ENCODE results near the gene THBD.

The THBD gene

DNA sequence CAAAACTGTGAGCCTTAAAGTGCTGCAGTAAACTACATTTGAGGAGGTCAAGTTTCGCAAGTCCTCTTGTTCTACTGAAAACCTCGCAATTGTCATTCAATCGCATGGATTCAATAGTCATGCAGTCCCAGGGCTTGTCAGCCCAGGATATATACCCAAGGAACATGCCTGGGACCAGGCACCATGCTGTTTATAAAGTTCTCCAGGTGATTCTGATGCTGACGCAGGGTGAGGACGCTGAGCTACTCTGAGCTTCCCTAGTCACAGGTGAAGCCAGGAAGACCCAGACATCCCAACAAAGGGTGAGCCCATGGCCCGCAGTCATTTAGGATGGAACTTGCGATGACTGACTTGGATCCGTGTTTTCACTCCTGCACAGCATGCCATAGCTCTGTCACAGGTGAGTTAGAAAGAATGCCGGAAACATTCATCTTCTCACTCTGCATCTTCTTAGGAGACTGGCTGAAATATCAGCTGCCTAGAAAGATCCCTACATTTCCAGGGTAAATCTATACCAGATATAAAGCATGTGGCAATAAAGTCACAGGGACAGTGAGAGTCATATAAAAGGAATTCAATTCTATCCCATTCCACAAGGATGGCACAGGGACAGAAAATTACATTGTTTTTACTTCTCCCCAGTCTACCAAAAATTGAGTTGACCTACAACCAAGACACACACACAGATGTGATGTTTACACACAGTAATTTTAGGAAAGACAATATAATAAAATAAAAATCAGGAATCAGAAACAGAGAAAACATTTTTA is 41.4 kb downstream of the THBD start:
- no peak for TF ChIP-seq JUND (IDR thresholded peaks at IDR 0.05; ENCODE audit: low read depth)
- DNase-seq (ENCODE audit: low read depth in 1 of 2, low spot score in 1 of 2): no peak

DNA sequence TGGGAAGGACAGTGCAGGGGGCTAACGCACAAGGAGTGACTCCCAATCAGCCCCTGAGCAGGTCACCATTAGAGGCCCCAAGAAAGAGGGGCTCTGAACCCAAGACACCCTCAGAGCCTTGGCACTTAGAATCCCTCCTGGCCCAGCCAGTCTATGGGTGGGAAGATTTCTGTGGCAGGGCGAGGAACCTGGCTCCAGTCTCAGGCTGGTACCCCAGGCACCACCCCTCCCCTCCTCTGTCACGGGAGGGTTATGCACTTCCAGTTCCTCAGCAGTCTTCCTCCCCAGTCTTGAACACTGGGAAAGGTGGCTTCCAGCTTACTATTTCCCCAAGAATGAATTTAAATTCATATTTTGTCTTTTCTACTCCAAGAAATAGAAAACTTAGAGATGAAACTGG is 42.0 kb downstream of the THBD start:
- in situ Hi-C loops (cut with HindIII; ENCODE audit: low pct_unique_long_range_greater_than_20kb, low sequenced_read_pairs): no loop called here
- DNase-seq (ENCODE audit: low read depth in 1 of 2, low spot score in 1 of 2): no peak

More for the DNA sequence above, 41.4 kb downstream of the THBD start:
- in situ Hi-C loops (cut with HindIII; ENCODE audit: low pct_unique_long_range_greater_than_20kb, low sequenced_read_pairs): no loop called here

DNA sequence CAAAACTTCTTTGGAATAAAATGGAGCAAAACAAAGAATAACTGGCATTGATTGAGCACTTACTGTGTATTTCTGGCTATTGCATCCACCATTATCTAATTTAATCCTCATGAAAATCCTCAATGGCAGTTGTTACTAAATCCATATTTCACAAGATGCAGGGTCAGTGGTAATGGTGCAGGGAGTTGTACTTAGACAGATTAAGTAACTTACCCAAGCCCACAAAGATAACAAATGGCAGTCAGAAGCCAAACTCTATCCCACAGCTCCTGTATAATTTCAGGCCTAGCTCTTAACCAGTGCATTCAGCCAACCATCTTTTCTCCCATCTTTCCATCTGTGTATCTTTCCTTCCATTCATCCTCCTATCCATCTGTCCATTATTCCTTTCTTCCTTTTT is 43.7 kb downstream of the THBD start:
- TF ChIP-seq JUND (IDR thresholded peaks at IDR 0.05; ENCODE audit: low read depth): no peak
- in situ Hi-C loops (cut with HindIII; ENCODE audit: low pct_unique_long_range_greater_than_20kb, low sequenced_read_pairs): no loop called here

More for the DNA sequence above, 42.0 kb downstream of the THBD start:
- TF ChIP-seq JUND (IDR thresholded peaks at IDR 0.05; ENCODE audit: low read depth): no peak

DNA sequence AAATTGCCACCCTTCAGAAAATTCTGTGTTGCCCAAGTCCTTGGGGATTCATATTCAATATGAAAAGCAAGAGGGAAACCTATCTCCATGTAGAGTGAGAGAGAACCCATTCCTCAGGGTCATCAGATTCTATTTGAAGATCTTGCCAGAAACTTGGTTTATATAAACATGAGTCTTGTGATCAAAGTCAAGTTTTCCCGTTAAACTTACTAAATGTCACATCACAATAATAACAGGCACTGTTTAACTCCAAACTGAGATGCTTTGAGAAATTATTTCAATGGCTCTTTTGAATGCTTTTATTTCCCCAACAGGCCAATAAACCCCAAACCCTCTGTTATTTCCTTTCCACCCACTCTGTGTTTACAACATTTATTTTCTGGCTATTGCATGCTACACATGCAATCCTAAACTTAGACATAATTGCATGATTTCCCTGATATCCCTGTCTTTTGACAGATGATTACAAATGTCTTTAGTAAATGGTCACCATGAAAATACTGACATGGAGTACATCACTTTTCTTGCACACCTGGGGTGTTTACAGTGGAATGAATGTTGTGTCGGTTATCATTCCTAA is 45.5 kb downstream of the THBD start:
- in situ Hi-C loops (cut with HindIII; ENCODE audit: low pct_unique_long_range_greater_than_20kb, low sequenced_read_pairs): no loop called here
- no peak for DNase-seq (ENCODE audit: low read depth in 1 of 2, low spot score in 1 of 2)
- TF ChIP-seq JUND (IDR thresholded peaks at IDR 0.05; ENCODE audit: low read depth): no peak

More for the DNA sequence above, 43.7 kb downstream of the THBD start:
- DNase-seq (ENCODE audit: low read depth in 1 of 2, low spot score in 1 of 2): no peak

DNA sequence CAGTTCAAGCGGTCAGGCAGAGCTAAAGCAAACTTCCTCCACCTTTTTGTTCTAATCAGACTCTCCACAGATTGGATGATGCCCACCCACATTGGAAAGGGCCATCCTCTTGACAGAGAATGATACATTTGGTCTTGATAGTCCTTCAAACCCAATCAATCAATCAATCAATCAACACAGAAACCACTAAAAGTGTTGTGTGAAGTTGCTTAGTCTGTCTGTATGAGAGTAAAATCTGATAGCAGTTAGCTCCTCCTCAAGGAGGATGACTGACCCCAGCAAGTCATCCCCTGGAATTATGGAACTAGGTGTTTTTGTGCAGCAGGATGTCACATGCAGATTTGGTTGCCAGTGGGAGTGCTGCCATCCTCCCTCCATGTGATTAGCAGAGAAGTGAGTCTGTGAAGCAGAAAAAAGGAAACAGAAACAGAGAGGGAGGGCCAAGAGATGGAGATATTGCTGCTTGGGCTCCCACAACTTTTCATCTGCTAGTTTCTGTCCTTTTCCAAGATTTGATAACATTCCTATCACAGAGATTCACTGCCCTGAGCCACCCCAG is 46.3 kb downstream of the THBD start:
- in situ Hi-C loops (cut with HindIII; ENCODE audit: low pct_unique_long_range_greater_than_20kb, low sequenced_read_pairs): no loop called here
- DNase-seq (ENCODE audit: low read depth in 1 of 2, low spot score in 1 of 2): no peak
- TF ChIP-seq JUND (IDR thresholded peaks at IDR 0.05; ENCODE audit: low read depth): no peak

DNA sequence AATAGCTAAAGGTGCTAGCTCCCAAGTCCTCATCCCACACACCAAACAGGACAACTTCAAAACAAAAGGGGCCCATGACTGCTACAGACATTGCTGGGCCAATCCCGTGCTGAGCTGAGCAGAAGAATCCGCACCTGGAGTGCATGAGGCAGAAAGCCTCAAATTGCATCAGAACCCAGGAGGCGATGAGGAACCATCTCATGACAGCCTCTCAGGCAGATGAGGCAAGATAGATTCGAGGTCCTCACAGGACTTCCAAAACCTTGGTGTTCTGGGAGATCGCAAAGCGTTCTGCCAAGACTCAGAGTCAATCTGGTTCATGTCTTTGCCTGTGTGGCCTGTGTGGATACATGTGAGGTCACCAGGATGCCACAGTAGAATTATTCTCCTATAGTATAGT is 47.2 kb downstream of the THBD start:
- TF ChIP-seq JUND (IDR thresholded peaks at IDR 0.05; ENCODE audit: low read depth): no peak
- in situ Hi-C loops (cut with HindIII; ENCODE audit: low pct_unique_long_range_greater_than_20kb, low sequenced_read_pairs): no loop called here
- no peak for DNase-seq (ENCODE audit: low read depth in 1 of 2, low spot score in 1 of 2)

DNA sequence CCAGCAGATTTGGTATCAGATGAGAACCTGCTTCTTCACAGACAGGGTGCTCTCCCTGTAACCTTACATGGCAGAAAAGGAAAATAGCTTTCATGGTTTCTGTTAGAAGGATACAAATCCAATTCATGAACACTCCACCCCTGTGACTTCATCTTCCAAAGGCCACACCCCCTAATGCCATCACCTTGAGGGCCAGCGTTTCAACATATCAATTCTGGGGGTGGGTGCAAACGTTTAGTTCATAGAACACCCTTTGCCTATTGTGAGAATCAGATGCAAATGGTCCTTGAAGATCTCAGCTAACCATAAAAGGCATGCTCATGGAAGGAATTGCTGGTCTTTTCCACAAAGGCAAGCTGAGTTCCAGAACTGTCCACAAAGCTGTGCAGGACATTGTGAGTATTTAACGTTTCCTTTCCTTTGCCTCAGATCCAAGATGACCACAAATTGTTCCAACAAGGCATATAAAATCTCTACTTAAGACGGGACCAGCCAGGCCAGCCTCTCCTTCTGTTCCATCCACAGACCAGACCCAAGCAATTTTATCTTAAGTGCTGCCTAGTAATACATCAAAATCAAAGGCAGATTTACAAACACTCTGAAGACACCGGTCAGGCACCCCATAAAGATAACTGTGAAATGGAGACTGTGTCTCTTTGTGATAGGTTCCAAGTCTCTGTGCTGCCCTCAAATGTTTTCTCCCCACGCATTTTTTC is 49.1 kb downstream of the THBD start:
- in situ Hi-C loops (cut with HindIII; ENCODE audit: low pct_unique_long_range_greater_than_20kb, low sequenced_read_pairs): no loop called here
- no peak for TF ChIP-seq JUND (IDR thresholded peaks at IDR 0.05; ENCODE audit: low read depth)
- no peak for DNase-seq (ENCODE audit: low read depth in 1 of 2, low spot score in 1 of 2)

DNA sequence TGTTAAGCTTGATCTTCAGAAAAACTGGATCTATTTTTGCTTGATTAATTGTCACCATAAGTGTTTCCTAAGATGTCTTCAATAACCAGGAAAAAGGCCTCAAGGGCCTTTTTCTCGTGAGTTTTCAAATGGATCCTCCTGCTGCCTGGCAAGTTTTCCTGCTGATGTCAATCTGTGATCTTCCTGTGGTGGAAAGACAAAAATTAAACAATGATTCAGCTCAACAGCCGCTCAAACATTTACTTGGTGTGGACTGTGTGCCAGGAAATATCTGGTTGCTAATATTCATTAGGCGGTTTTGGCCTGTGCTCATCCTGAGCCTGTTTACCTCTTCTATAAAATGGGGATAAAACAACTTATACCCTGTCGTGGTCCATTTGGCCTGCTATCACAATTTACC is 49.7 kb downstream of the THBD start:
- in situ Hi-C loops (cut with HindIII; ENCODE audit: low pct_unique_long_range_greater_than_20kb, low sequenced_read_pairs): no loop called here
- no peak for TF ChIP-seq JUND (IDR thresholded peaks at IDR 0.05; ENCODE audit: low read depth)
- no peak for DNase-seq (ENCODE audit: low read depth in 1 of 2, low spot score in 1 of 2)

DNA sequence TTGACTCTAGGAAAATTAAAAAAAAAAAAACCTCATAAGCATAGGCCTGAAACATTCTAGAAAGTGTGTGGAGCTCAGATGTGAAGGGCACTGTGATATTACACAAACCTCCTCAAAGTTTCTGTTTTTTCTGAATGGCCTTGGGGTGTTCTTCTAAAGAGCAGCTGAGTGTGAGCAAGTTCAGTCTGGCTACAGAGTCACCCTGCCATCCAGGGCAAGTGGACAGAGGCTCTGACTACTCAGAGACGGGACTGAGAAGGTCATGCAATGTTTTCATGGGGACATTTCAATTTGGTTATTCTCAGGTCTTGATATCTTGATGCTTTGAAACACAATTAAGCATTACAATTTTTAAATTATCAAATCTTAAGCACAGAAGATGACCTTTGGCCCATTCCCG is 51.0 kb downstream of the THBD start:
- in situ Hi-C loops (cut with HindIII; ENCODE audit: low pct_unique_long_range_greater_than_20kb, low sequenced_read_pairs): no loop called here
- no peak for DNase-seq (ENCODE audit: low read depth in 1 of 2, low spot score in 1 of 2)
- no peak for TF ChIP-seq JUND (IDR thresholded peaks at IDR 0.05; ENCODE audit: low read depth)

DNA sequence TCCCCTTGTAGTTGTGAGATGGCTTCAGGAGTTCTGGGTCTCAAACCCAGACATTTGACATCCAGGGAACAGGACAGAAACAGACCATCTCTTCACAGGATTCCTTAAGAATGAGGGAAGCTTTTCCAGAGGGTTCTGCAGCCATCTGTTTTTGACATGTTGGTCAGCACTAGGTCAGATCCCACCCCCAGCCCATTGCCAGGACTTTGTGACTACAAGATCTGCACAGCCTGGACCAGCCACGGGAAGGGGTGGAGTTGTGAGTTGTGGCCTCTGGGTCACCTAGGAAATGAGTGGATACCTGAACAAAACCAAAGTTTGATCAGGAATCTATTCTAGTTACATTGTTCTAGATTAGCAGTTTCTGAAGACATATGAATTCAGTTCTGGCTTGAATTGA is 53.5 kb downstream of the THBD start:
- in situ Hi-C loops (cut with HindIII; ENCODE audit: low pct_unique_long_range_greater_than_20kb, low sequenced_read_pairs): no loop called here
- no peak for TF ChIP-seq JUND (IDR thresholded peaks at IDR 0.05; ENCODE audit: low read depth)
- DNase-seq (ENCODE audit: low read depth in 1 of 2, low spot score in 1 of 2): no peak

All from T47D (cell line).